HepG2 (cell line): Measurements from ENCODE around the gene FSIP1.

Experiments used
- EP300 ChIP-seq, 3 experiments: sonication (generic) in 1 of 3; formaldehyde crosslinking in 1 of 3; IDR thresholded peaks; 2 replicates each; pipeline versions ENCODE4 v1.5.1 to v1.6.1; 2011 to 2020; ENCODE audit warnings: low read depth in 2 of 3, low read length in 2 of 3, borderline replicate concordance in 1 of 3, improper control_type of control experiment in 1 of 3, mild to moderate bottlenecking in 1 of 3, missing genetic modification reagents in 1 of 3, moderate library complexity in 1 of 3
- HES4 ChIP-seq: sonication (generic); formaldehyde crosslinking; IDR thresholded peaks from 2 replicates; pipeline ENCODE4 v1.9.0; 2021; ENCODE audit warnings: mild to moderate bottlenecking, missing genetic modification reagents, borderline replicate concordance
- HIC2 ChIP-seq: sonication (generic); formaldehyde crosslinking; IDR thresholded peaks from 2 replicates; pipeline ENCODE4 v1.9.0; 2022; ENCODE audit warnings: low read depth, missing genetic modification reagents
- MIER2 ChIP-seq: IDR thresholded peaks from 2 replicates; pipeline ENCODE4 v1.6.1; 2016; ENCODE audit warnings: missing biosample characterization, missing genetic modification reagents
- SUZ12 ChIP-seq: fragments of 150-350 bp; IDR thresholded peaks from 2 replicates; pipeline ENCODE4 v1.6.1; 2014; ENCODE audit warnings: low read depth, low read length
- ZNF879 ChIP-seq: sonication (generic); formaldehyde crosslinking; IDR thresholded peaks from 2 replicates; pipeline ENCODE4 v1.8.1; 2023; ENCODE audit warnings: missing genetic modification reagents

GRCh38 chr15:39820050-39820602 lies 37.5 kb upstream of the FSIP1 start:
- TF ChIP-seq EP300 (IDR thresholded peaks at IDR 0.05; ENCODE audit: low read depth in 2 of 2, low read length in 2 of 2) (no peak), EP300 (CRISPR knock-in tag; IDR thresholded peaks at IDR 0.05; ENCODE audit: borderline replicate concordance) (no peak), HIC2 (CRISPR knock-in tag) (no peak), MIER2 (CRISPR knock-in tag) (no peak), HES4 (CRISPR knock-in tag) (no peak), ZNF879 (no peak), SUZ12 (no peak)
